Parathyroid adenoma (tissue), 2 donors: Measurements from ENCODE around the gene CA5A.
"Not testable (repeated sequence)": the region's sequence is repeated elsewhere in the genome, so short reads cannot be mapped to it uniquely, and the experiment has no call there.

Experiments
- H2AFZ ChIP-seq: fragments of 300-600 bp; sonication (generic); one replicate; pipeline ENCODE4 v1.7.0; 2017; ENCODE audit warnings: antibody characterized with exemption, mild to moderate bottlenecking
- H3K27ac ChIP-seq: fragments of 300-600 bp; sonication (generic); one replicate; pipeline ENCODE4 v1.7.0; 2017
- H3K27me3 ChIP-seq: fragments of 300-600 bp; sonication (generic); one replicate; pipeline ENCODE4 v1.7.0; 2017; ENCODE audit warnings: low read length; ENCODE audit not compliant: control insufficient read depth, insufficient read depth
- H3K36me3 ChIP-seq: fragments of 300-600 bp; sonication (generic); one replicate; pipeline ENCODE4 v1.7.0; 2017; ENCODE audit warnings: low read length; ENCODE audit not compliant: control insufficient read depth, insufficient read depth
- H3K4me1 ChIP-seq: fragments of 300-600 bp; sonication (generic); one replicate; pipeline ENCODE4 v1.7.0; 2017; ENCODE audit warnings: control low read depth
- H3K4me2 ChIP-seq: fragments of 300-600 bp; sonication (generic); one replicate; pipeline ENCODE4 v1.7.0; 2017; ENCODE audit warnings: low read length
- H3K4me3 ChIP-seq: fragments of 300-600 bp; sonication (generic); one replicate; pipeline ENCODE4 v1.7.0; 2017; ENCODE audit warnings: low read depth, low read length
- H3K79me2 ChIP-seq: fragments of 300-600 bp; sonication (generic); one replicate; pipeline ENCODE4 v1.7.0; 2017; ENCODE audit warnings: control low read depth
- H3K9ac ChIP-seq: fragments of 300-600 bp; sonication (generic); one replicate; pipeline ENCODE4 v1.7.0; 2017; ENCODE audit warnings: mild to moderate bottlenecking
- H3K9me3 ChIP-seq: fragments of 300-600 bp; sonication (generic); one replicate; pipeline ENCODE4 v1.7.0; 2017; ENCODE audit warnings: low read length; ENCODE audit not compliant: control insufficient read depth
- TF ChIP-seq, protein P1 (sequence below): fragments of 300-600 bp; sonication (generic); IDR thresholded peaks from one replicate; pipeline ENCODE4 v1.7.0; 2017; ENCODE audit warnings: antibody characterized with exemption, mild to moderate bottlenecking
- donor health status: primary hyperparathyroidism.

Gene CA5A

GRCh38 chr16:87942680-87943079, 6.4 kb upstream of the CA5A start:
- H3K36me3 ChIP-seq = no peaks in the 10 kb centered on the region
- H2AFZ ChIP-seq = no peak overlapping the region
- no peak overlapping the region for H3K27ac ChIP-seq
- H3K4me1 ChIP-seq = no peaks in the 10 kb centered on the region
- H3K4me2 ChIP-seq = no peak overlapping the region
- TF ChIP-seq, protein P1, sequence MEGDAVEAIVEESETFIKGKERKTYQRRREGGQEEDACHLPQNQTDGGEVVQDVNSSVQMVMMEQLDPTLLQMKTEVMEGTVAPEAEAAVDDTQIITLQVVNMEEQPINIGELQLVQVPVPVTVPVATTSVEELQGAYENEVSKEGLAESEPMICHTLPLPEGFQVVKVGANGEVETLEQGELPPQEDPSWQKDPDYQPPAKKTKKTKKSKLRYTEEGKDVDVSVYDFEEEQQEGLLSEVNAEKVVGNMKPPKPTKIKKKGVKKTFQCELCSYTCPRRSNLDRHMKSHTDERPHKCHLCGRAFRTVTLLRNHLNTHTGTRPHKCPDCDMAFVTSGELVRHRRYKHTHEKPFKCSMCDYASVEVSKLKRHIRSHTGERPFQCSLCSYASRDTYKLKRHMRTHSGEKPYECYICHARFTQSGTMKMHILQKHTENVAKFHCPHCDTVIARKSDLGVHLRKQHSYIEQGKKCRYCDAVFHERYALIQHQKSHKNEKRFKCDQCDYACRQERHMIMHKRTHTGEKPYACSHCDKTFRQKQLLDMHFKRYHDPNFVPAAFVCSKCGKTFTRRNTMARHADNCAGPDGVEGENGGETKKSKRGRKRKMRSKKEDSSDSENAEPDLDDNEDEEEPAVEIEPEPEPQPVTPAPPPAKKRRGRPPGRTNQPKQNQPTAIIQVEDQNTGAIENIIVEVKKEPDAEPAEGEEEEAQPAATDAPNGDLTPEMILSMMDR = no peak
- no peaks in the 10 kb centered on the region for H3K79me2 ChIP-seq
- no peaks in the 10 kb centered on the region for H3K27me3 ChIP-seq
- no peak overlapping the region for H3K4me3 ChIP-seq
- no peak overlapping the region for H3K9ac ChIP-seq
- H3K9me3 ChIP-seq = no peaks in the 10 kb centered on the region

- H3K27me3 ChIP-seq = no peaks in the 10 kb centered on the region
These were observed 3.5 kb upstream of the CA5A start for GRCh38 chr16:87939562-87940423.

DNA sequence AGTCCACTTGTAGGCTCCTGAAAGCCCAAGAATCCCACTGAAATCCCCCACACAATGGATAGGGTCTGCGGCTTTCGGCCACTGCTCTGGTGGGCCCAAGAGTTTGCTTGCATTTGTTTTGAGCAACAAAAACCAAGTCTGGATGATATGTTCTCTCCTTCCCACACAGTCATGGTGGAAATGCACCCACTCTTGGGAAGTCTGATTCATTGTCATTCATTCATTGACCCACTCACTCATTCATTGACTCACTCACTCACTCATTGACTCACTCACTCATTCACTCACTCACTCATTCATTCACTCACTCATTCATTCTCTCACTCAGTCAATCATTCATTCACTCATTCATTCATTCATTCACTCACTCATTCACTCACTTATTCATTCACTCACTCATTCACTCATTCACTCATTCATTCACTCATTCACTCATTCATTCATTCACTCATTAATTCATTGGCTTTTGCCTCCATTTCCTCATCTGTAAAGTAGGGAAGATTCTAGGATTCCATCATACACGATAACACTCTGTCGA, 2.2 kb upstream of the CA5A start:
- no peaks in the 10 kb centered on the region for H3K27me3 ChIP-seq
- TF ChIP-seq, protein P1 = no peak
- H3K9me3 ChIP-seq = no peaks in the 10 kb centered on the region
- H3K36me3 ChIP-seq = no peaks in the 10 kb centered on the region
- H3K4me2 ChIP-seq = no peak overlapping the region
- no peak overlapping the region for H3K4me3 ChIP-seq
- no peaks in the 10 kb centered on the region for H3K4me1 ChIP-seq
- no peak overlapping the region for H2AFZ ChIP-seq
- H3K9ac ChIP-seq = no peak overlapping the region
- H3K79me2 ChIP-seq = no peaks in the 10 kb centered on the region
- H3K27ac ChIP-seq = no peak overlapping the region

More at GRCh38 chr16:87939562-87940423, 3.5 kb upstream of the CA5A start:
- Histone ChIP-seq H3K27ac (no peak overlapping the region), H2AFZ (no peak overlapping the region), H3K9ac (no peak overlapping the region), H3K36me3 (no peaks in the 10 kb centered on the region), H3K4me1 (no peaks in the 10 kb centered on the region), H3K9me3 (no peaks in the 10 kb centered on the region), H3K4me2 (no peak overlapping the region), H3K79me2 (no peaks in the 10 kb centered on the region), H3K4me3 (no peak overlapping the region)
- TF ChIP-seq, protein P1 = no peak

DNA sequence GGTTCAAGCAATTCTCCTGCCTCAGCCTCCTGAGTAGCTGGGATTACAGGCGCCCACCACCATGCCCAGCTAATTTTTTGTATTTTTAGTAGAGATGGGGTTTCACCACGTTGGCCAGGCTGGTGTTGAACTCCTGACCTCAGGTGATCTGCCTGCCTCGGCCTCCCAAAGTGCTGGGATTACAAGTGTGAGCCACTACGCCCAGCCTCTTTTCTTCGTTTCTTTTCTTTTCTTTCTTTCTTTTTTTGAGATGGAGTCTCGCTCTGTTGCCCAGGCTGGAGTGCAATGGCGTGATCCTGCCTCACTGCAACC, 858 bp upstream of the CA5A start:
- not testable (repeated sequence) for H3K27me3 ChIP-seq, H3K79me2 ChIP-seq, H3K4me2 ChIP-seq, H3K27ac ChIP-seq, H3K9ac ChIP-seq, H3K36me3 ChIP-seq, H3K4me3 ChIP-seq, H3K4me1 ChIP-seq, H3K9me3 ChIP-seq, H2AFZ ChIP-seq

DNA sequence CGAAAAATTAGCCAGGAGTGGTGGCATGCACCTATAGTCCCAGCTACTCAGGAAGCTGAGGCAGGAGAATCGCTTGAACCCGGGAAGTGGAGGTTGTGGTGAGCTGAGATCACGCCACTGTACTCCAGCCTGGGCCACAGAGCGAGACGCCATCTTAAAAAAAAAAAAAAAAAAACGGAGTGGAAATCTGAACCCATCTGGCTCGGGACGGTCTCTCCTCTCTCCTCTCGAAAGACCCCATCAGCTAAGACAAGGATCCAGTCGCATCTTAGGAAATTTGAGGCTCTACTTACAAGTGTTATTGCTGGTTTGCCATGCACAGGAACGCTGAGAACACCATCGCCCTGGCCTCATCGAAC, 334 bp downstream of the CA5A start:
- not testable (repeated sequence) for H3K27ac ChIP-seq, H3K4me3 ChIP-seq, H3K4me1 ChIP-seq, H3K4me2 ChIP-seq, H3K9me3 ChIP-seq, H2AFZ ChIP-seq, H3K36me3 ChIP-seq, H3K9ac ChIP-seq, H3K79me2 ChIP-seq, H3K27me3 ChIP-seq

DNA sequence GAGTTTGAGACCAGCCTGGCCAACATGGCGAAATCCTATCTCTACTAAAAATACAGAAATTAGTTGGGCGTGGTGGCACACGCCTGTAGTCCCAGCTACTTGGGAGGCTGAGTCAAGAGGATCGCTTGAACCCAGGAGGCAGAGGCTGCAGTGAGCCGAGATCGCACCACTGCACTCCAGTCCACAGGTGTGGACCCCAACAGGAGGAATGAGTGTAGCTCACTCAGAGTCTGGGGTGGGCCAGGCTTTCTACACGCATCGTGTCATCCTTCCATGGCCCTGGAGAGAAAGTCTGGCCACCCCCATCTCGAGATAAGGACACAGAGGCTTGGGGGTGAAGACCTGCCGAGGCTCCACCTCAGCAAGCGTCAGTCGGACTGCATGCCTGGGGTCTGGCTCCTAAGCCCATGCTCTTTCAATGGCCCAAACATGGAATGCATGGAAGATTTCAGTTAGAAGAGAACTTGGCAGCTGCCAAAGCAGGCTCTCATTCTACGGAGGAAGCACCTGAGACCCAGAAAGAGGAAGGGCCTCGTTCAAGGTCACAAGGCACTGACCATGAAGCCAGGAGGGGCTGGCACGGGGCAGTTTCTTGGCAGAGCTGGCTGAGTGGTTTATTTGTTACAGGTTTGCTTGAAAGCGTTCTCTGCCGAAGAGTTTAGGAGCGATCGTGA, 1.4 kb downstream of the CA5A start:
- H3K9me3 ChIP-seq, H3K4me1 ChIP-seq, H3K27me3 ChIP-seq, H3K4me3 ChIP-seq, H3K36me3 ChIP-seq, H2AFZ ChIP-seq, H3K4me2 ChIP-seq, H3K27ac ChIP-seq, H3K9ac ChIP-seq, H3K79me2 ChIP-seq: not testable (repeated sequence)
